Heart left ventricle (tissue), 13 donors: ENCODE results near the gene ZNF664.

Experiments
- CTCF ChIP-seq, 12 donors: fragments of 200-600 bp; sonication (generic) in 4 of 12; IDR thresholded peaks; one replicate each; pipeline versions ENCODE4 v1.5.0 to v1.8.0; 2018 to 2022; ENCODE audit warnings: antibody characterized with exemption in 12 of 12, mild to moderate bottlenecking in 5 of 12
- POLR2A ChIP-seq, 2 donors: fragments of 450-650 bp; IDR thresholded peaks; one replicate each; pipeline ENCODE4 v1.6.1; 2017; ENCODE audit warnings: antibody characterized with exemption in 2 of 2, mild to moderate bottlenecking in 2 of 2, moderate library complexity in 2 of 2
- donor health status: ischemic (EF 13 %, LVEDD 7.1; RV severe dilation, severe dysfunction).
- donor health status: DM: no; HTN: yes; CAD: no.
- donor health status: DM: no; HTN: no; CAD: no.
- donor health status: ischemic (EF 25% LVEDD 6.9; RV normal size, moderate dysfunction).
- donor health status: ischemic (EF 25% LVEDD 5.7; RV mildly dilated, moderate dysfunction).
- donor health status: ischemic (EF 35%, LVEDD 5.7; RV mildly dilated, moderate dysfunction).
- donor health status: nonischemic (EF 11% LVEDD 7.7; RV severe dilation, severe dysfunction).
- donor health status: DM: yes; HTN: yes; CAD: no.
- donor health status: PGD.
- donor health status: ischemic (EF 29% LVEDD 5.4; RV normal size, mild dysfunction).
- donor health status: nonischemic (EF 23%, LVEDD 6.1; RV moderate dilation, normal function).

DNA sequence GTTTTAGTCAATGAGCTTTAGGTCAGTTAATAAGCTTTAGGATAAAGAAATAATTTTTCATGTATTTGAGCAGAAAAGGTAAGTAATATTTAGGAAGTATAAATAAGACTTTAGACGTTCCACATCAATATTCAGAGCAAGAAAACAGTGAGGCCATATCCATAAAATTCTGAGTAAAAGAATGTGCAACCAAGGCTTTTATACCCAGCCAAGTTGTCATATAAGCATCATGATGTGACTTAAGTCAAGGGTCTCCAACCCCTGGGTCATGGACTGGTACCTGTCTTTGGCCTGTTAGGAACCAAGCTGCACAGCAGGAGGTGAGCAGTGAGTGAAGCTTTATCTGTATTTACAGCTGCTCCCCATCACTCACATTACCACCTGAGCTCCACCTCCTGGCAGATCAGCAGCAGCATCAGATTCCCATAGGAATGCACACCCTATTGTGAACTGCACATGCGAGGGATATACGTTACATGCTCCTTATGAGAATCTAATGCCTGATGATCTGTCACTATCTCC lies 74.1 kb downstream of the ZNF664 start:
- TF ChIP-seq CTCF (IDR thresholded peaks at IDR 0.05): no peak
- no peak for TF ChIP-seq POLR2A (IDR thresholded peaks at IDR 0.05)
